Subcutaneous abdominal adipose tissue (tissue), 5 donors: ENCODE measurements around the gene LATS1.

Experiments
- H3K27ac ChIP-seq: one replicate; pipeline ENCODE4 v1.7.0; 2013; ENCODE audit warnings: low read depth, mild to moderate bottlenecking, inconsistent platforms, low read length, moderate library complexity
- H3K27me3 ChIP-seq, 5 donors: one replicate each; pipeline ENCODE4 v1.7.0; 2013; ENCODE audit warnings: low read length in 5 of 5, inconsistent platforms in 1 of 5; ENCODE audit not compliant: control insufficient read depth in 5 of 5, insufficient read depth in 4 of 5
- H3K36me3 ChIP-seq, 5 donors: one replicate each; pipeline ENCODE4 v1.7.0; 2013; ENCODE audit warnings: low read length in 5 of 5; ENCODE audit not compliant: control insufficient read depth in 5 of 5, insufficient read depth in 5 of 5
- H3K4me1 ChIP-seq, 5 donors: one replicate each; pipeline ENCODE4 v1.7.0; 2013; ENCODE audit warnings: low read length in 5 of 5, mild to moderate bottlenecking in 3 of 5, moderate library complexity in 1 of 5; ENCODE audit not compliant: control insufficient read depth in 5 of 5, insufficient read depth in 5 of 5
- H3K4me3 ChIP-seq, 5 donors: one replicate each; pipeline ENCODE4 v1.7.0; 2013; ENCODE audit warnings: low read length in 5 of 5, low read depth in 1 of 5
- H3K9ac ChIP-seq, 5 donors: one replicate each; pipeline ENCODE4 v1.7.0; 2013; ENCODE audit warnings: low read length in 5 of 5, mild to moderate bottlenecking in 4 of 5, moderate library complexity in 3 of 5
- H3K9me3 ChIP-seq, 5 donors: one replicate each; pipeline ENCODE4 v1.7.0; 2013; ENCODE audit warnings: low read length in 5 of 5; ENCODE audit not compliant: control insufficient read depth in 5 of 5
- donor health status: healthy.
- donor health status: healthy.
- donor health status: healthy.
- donor health status: healthy.
- donor health status: healthy.

The LATS1 gene

GRCh38 chr6:149714442-149714841 is 3.5 kb downstream of the LATS1 start:
- no peaks in the 10 kb centered on the region for H3K27me3 ChIP-seq
- H3K9me3 ChIP-seq, result no peaks in the 10 kb centered on the region
- peaks cover 0 to 2% (median 0%) of the 10 kb centered on the region in 5 donors for H3K36me3 ChIP-seq
- H3K27ac ChIP-seq, result no peak overlapping the region
- peak overlapping the region in 1 of 5 donors; percentile 30 for H3K9ac ChIP-seq
- H3K4me1 ChIP-seq, result peaks cover 0 to 27% (median 26%) of the 10 kb centered on the region in 5 donors
- H3K4me3 ChIP-seq, result no peak overlapping the region

GRCh38 chr6:149711711-149712110 is 6.2 kb downstream of the LATS1 start:
- H3K4me3 ChIP-seq, result no peak overlapping the region
- peaks cover 0 to 2% (median 0%) of the 10 kb centered on the region in 5 donors for H3K36me3 ChIP-seq
- H3K9me3 ChIP-seq, result no peaks in the 10 kb centered on the region
- no peaks in the 10 kb centered on the region for H3K27me3 ChIP-seq
- no peak overlapping the region for H3K27ac ChIP-seq
- H3K4me1 ChIP-seq, result peaks cover 0 to 21% (median 16%) of the 10 kb centered on the region in 5 donors
- no peak overlapping the region for H3K9ac ChIP-seq

- Histone ChIP-seq H3K4me1 (peaks cover 0 to 12% (median 6%) of the 10 kb centered on the region in 5 donors), H3K4me3 (no peak overlapping the region), H3K27me3 (no peaks in the 10 kb centered on the region), H3K9ac (peak overlapping the region in 1 of 5 donors; percentile 16), H3K36me3 (peaks cover 0 to 13% (median 0%) of the 10 kb centered on the region in 5 donors), H3K27ac (no peak overlapping the region), H3K9me3 (no peaks in the 10 kb centered on the region)
Measured at GRCh38 chr6:149701714-149702113, 16.2 kb downstream of the LATS1 start.

- H3K27me3 ChIP-seq, result no peaks in the 10 kb centered on the region
- H3K27ac ChIP-seq, result no peak overlapping the region
- peaks cover 0 to 9% (median 6%) of the 10 kb centered on the region in 5 donors for H3K4me1 ChIP-seq
Measured at GRCh38 chr6:149699150-149699549, 18.8 kb downstream of the LATS1 start.

GRCh38 chr6:149698175-149698574 is 19.7 kb downstream of the LATS1 start:
- no peak overlapping the region for H3K27ac ChIP-seq
- no peaks in the 10 kb centered on the region for H3K9me3 ChIP-seq
- H3K36me3 ChIP-seq, result peaks cover 0 to 30% (median 2%) of the 10 kb centered on the region in 5 donors
- no peak overlapping the region for H3K4me3 ChIP-seq
- peaks cover 0 to 9% (median 6%) of the 10 kb centered on the region in 5 donors for H3K4me1 ChIP-seq
- H3K27me3 ChIP-seq, result no peaks in the 10 kb centered on the region
- H3K9ac ChIP-seq, result no peak overlapping the region

More at GRCh38 chr6:149699150-149699549, 18.8 kb downstream of the LATS1 start:
- Histone ChIP-seq H3K9ac (no peak overlapping the region), H3K9me3 (no peaks in the 10 kb centered on the region), H3K36me3 (peaks cover 0 to 25% (median 2%) of the 10 kb centered on the region in 5 donors), H3K4me3 (no peak overlapping the region)

GRCh38 chr6:149696901-149697300 is 21.0 kb downstream of the LATS1 start:
- H3K4me3 ChIP-seq, result no peak overlapping the region
- peaks cover 0 to 30% (median 2%) of the 10 kb centered on the region in 5 donors for H3K36me3 ChIP-seq
- no peaks in the 10 kb centered on the region for H3K27me3 ChIP-seq
- no peak overlapping the region for H3K9ac ChIP-seq
- no peak overlapping the region for H3K27ac ChIP-seq
- peaks cover 0 to 11% (median 9%) of the 10 kb centered on the region in 5 donors for H3K4me1 ChIP-seq
- no peaks in the 10 kb centered on the region for H3K9me3 ChIP-seq

GRCh38 chr6:149694921-149695320 is 23.0 kb downstream of the LATS1 start:
- Histone ChIP-seq H3K4me3 (no peak overlapping the region), H3K9me3 (no peaks in the 10 kb centered on the region), H3K27ac (no peak overlapping the region), H3K36me3 (peaks cover 0 to 32% (median 7%) of the 10 kb centered on the region in 5 donors), H3K4me1 (peaks cover 0 to 13% (median 11%) of the 10 kb centered on the region in 5 donors), H3K9ac (no peak overlapping the region), H3K27me3 (no peaks in the 10 kb centered on the region)

- peaks cover 5 to 30% (median 7%) of the 10 kb centered on the region in 5 donors for H3K36me3 ChIP-seq
- no peaks in the 10 kb centered on the region for H3K9me3 ChIP-seq
- no peak overlapping the region for H3K9ac ChIP-seq
- peaks cover 0 to 13% (median 11%) of the 10 kb centered on the region in 5 donors for H3K4me1 ChIP-seq
- no peaks in the 10 kb centered on the region for H3K27me3 ChIP-seq
- no peak overlapping the region for H3K27ac ChIP-seq
- no peak overlapping the region for H3K4me3 ChIP-seq
Measured at GRCh38 chr6:149691201-149691600, 26.7 kb downstream of the LATS1 start.

- H3K27me3 ChIP-seq, result no peaks in the 10 kb centered on the region
- H3K27ac ChIP-seq, result no peak overlapping the region
- H3K36me3 ChIP-seq, result peaks cover 12 to 31% (median 22%) of the 10 kb centered on the region in 5 donors
- no peak overlapping the region for H3K4me3 ChIP-seq
- peak overlapping the region in 1 of 5 donors; percentile 30 for H3K9ac ChIP-seq
- no peaks in the 10 kb centered on the region for H3K9me3 ChIP-seq
- peaks cover 0 to 3% (median 0%) of the 10 kb centered on the region in 5 donors for H3K4me1 ChIP-seq
Measured at GRCh38 chr6:149686230-149686629, 31.7 kb downstream of the LATS1 start.

- no peaks in the 10 kb centered on the region for H3K27me3 ChIP-seq
- H3K9me3 ChIP-seq, result no peaks in the 10 kb centered on the region
- H3K9ac ChIP-seq, result no peak overlapping the region
- H3K36me3 ChIP-seq, result peaks cover 16 to 31% (median 18%) of the 10 kb centered on the region in 5 donors
- H3K4me3 ChIP-seq, result no peak overlapping the region
- H3K27ac ChIP-seq, result no peak overlapping the region
- peaks cover 0 to 3% (median 0%) of the 10 kb centered on the region in 5 donors for H3K4me1 ChIP-seq
Measured at GRCh38 chr6:149683256-149683859, 34.5 kb downstream of the LATS1 start.
